A673 (cell line): ENCODE data around the gene CPEB4.

Experiments used
- CTCF ChIP-seq: fragments of 300-800, 200-600 bp; sonication (generic); conservative IDR thresholded peaks from 2 replicates; pipeline ENCODE4 v1.5.1; 2017; ENCODE audit warnings: low read depth, mild to moderate bottlenecking, antibody characterized with exemption, low read length, moderate library complexity, mixed read lengths
- EZH2 ChIP-seq: fragments of 200-600 bp; sonication (generic); IDR thresholded peaks from 2 replicates; pipeline ENCODE4 v1.6.1; 2017; ENCODE audit warnings: borderline replicate concordance, low read depth, mild to moderate bottlenecking, mixed read lengths, antibody characterized with exemption, low read length; ENCODE audit not compliant: poor library complexity, severe bottlenecking

GRCh38 chr5:173846929-173847501, 41.1 kb upstream of the CPEB4 start:
- TF ChIP-seq CTCF (no peak), EZH2 (no peak)
